Stimulated activated CD4-positive, alpha-beta T cell treated with anti-CD3 and anti-CD28 coated beads, Interleukin-1b, Interleukin-23, amount 100 ng/mL, for 48 hours (primary cell): ENCODE results near the gene B4GALNT1.

Experiments
- DNase-seq: peaks from one replicate; pipeline ENCODE4 v3.0.0-alpha.2; 2020

Gene B4GALNT1

DNA sequence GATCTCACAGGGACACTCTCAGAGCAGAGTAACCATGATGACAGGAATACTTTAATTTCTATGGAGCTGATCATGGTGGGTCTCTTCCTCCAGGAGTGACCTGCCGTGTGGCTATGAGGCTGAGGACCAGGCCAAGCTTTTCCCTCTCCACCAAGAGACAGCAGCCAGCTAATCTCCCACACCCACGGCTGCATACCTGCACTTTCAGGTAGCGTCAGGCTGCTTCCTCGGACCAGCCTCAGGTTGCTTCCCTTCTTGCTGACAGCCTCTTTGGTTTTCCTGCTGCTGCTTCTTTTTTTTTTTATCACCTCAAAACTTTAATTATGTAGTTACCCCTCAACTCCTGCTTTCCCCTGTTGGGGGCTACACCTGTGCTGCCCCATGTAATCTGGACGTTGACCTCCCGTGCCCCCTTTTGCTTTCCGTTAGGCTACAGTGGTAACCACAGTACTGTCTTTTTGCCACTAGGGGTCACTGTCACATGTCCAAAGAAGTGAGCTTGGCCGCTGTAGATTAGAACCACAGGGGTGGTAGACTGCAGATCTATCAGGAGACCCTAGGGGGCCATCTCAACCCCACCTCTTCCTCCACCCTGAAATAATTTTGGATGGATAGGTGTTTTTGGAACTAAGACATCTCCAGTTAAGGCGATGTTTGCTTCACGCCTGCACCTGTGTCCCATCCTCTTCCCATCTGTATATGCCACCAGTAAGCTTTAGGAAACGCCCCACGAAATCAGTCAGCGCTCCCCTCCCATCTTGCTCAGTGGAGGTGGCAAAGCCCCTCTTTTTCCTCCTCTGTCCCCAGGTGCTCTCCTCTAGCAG is 49.8 kb downstream of the B4GALNT1 start:
- DNase-seq = peak; percentile 72

DNA sequence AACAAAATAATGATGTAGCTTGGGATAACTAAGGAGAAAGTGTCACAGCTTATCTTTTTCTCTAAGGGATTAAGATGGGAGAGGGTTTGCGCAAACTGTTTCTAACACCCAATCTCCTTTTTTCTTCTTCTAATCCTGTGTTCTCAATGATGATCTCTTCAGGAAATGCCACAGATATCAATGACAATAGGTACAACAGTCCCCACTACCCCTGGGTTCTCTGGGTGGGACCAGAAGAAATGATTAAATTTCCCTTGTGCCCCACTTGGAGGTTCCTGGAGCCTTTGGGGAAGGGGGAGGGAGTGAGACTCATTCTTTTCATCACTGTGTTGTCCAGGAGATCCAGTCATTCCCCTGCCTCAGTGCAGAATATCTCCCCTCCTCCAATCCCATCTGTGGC is 50.6 kb downstream of the B4GALNT1 start:
- no peak for DNase-seq

DNA sequence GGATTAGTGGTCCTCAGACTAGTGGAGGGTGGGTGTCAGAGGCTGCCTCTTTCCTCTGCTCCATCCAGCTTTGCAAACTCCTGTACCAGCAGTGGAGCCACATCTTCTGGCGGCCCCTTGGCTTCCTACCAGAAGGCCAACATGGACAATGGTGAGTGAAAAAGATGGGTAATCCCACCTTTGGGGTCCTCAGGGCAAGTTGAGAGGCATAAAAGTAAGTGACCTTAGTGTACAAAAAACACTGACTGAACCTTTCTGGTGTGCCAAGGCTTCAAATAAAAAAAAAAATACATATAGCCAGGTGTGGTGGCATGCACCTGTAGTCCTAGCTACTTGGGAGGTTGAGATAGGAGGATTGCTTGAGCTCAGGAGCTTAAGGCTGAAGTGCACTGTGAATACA is 51.2 kb downstream of the B4GALNT1 start:
- no peak for DNase-seq

DNA sequence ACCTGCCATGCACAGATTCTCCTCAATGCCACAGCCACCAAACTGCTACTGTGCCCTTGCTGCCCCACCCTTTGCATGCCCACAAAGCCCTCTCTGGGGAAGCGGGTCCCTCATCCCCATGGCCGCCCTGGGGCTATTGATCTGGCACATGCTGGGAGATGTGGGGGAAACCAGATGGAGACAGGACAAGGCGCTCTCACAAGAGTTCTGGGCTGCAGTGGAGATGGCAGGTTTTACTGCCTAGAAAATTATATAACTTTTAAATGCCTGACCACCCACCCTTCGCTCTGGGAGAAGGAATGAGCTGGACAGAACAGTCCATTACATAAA is 52.6 kb downstream of the B4GALNT1 start:
- DNase-seq = no peak

DNA sequence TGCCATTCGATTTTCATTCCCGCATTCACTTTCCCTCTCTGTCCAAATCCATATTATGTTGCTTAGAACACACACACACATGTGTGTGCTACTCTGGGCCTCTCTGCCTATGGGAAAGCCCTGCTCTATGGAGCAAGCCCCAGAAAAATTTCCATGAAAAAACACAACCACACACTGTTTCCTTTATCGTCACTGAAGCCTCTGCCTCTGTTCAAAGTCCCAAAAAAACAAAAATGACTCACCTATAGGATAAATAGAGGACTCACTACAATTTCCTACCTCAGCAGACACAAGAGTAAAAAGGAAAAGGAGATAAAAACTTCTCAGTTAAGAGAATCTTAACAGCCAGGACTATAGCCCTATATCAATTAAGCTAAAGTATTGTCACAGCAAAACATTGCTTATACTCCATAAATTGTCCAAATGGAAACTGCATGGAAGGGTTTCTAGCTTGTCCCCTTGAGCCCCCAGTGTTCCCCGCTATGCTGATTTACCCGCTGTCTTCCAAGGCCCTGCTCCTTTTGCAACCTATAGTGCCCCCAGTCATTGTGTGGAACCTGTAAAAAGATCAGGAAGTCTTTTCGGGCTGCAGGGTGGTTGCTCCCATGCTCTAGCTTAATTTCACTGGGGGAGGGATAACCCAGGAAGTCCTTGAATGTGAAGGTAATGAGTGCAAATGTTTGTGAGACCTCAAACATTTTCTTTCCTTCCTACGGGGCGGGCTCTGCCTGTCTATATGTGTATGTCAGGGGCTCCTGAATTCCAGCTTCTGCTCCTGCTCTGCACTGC is 53.1 kb downstream of the B4GALNT1 start:
- DNase-seq = no peak

DNA sequence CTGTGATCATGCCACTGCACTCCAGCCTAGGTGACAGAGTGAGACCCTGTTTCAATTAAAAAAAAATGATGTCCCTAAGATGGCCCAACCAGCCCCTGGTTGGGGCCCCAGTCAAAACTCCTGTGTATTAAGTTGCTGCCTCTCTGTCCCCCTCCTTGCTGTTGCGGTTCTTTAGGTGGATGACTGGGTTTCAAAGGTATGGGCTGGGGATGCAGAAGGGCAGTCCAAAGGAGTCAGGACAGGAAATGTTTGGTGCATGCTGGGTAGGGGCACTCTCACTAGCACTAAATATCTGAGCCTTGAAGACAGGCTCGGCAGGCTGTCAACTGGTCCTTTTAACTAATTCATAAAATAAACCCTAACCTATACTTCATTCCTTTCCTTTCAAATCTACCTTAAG is 54.0 kb downstream of the B4GALNT1 start:
- DNase-seq = no peak

DNA sequence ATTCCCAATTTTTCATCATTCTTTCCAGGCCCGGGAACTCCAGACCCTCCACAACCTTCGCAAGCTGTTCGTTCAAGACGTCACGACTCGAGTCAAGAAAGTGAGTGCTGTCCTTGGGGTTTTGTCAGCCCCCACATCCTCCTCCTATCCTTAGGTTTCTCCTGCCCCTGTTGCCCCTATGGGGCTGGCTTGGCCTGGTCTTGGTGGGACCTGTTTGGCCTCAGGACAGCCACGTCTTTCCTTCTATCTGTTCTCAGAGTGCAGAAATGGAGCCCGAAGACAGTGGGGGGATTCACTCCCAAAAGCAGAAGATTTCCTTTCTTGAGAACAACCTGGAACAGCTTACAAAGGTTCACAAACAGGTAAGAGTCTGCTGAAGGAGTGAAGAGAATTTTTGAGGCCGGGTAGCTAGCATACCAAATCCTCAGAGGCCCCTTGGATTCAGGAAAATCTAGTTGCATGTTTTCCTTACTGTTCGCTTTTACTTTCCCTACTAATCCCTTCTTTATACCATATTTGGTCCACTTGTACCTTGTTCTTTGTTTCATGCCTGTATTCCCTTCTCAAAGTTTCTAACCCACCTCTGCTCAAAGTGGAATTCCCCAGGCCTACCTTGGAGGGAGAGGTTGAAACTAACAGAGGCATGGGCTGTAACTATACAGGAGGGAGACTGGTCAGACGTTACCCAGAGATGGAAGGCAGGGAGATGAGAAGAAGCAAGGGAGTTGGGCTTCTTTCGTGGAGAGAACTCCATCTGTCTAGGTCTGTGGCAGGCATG is 54.8 kb downstream of the B4GALNT1 start:
- DNase-seq = no peak

DNA sequence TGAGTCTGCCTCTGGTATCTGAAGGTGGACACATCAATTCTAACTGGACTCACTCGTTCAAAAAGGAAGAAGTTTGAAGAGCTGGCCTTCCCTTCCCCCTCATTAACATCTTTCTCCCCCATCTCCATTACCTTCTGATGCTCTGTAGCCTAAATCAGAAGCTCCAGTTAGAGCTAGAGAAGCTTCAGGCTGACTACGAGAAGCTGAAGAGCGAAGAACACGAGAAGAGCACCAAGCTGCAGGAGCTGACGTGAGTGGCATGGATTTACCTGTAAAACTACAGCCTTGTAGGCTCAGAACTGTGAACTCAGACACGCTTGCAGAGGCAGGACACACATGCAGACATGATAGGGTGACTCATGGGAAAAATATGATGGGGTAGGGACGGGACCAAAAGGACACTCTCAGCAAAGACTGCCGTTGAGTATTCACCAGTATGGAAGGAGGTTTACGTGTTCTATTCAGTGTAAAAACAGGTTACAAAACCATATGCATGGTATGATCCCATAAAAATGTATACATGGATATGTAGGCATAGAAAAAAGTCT is 56.3 kb downstream of the B4GALNT1 start:
- no peak for DNase-seq
